HepG2 (cell line): ENCODE results near the gene TM9SF4. TPM values are rescaled to one million over a fixed set of nuclear protein-coding genes. Genes with fewer than 3 reads are reported as not detected.

ENCODE experiments used
- ATAC-seq: fragments of 200-7000 bp; cut with Tn5 transposase; 3 replicates; pipeline ENCODE4 v1.9.1; 2020; ENCODE audit warnings: mild to moderate bottlenecking, moderate library complexity
- BruUV-seq: library from RNA; stranded (reverse); fragments of 400-500 nt; replicated peaks from 2 replicates; lab custom pipeline; 2021; lab: Mats Ljungman, UMichigan
- CTCF ChIA-PET: fragments of 300-600 bp; formaldehyde crosslinking; extraction: SDS; loops from one replicate; lab custom pipeline; 2021; ENCODE audit warnings: low total read pairs, inconsistent platforms, low intra/inter-chr PET ratio; lab: Yijun Ruan, JAX
- POLR2A ChIA-PET: fragments of 350-600 bp; sonication (Branson Sonifier 250); formaldehyde crosslinking; loops from one replicate; lab custom pipeline; 2020; ENCODE audit warnings: antibody characterized with exemption, inconsistent platforms; lab: Yijun Ruan, JAX
- DNase-seq: peaks from one replicate; pipeline ENCODE4 v3.0.0-alpha.2; 2015; ENCODE audit warnings: low spot score
- FAIRE-seq: peaks from 3 replicates; lab custom pipeline; 2011; peaks lifted over from hg19 to GRCh38; lab: Jason Lieb, UNC
- H2AFZ ChIP-seq: one replicate; pipeline ENCODE4 v1.6.1; 2011; ENCODE audit warnings: low read length, inconsistent platforms
- H3K27ac ChIP-seq: fragments of 300-600 bp; 3 replicates; pipeline ENCODE4 v1.8.0; 2011; ENCODE audit warnings: mixed run types, mild to moderate bottlenecking, mixed read lengths, low read length, inconsistent platforms; ENCODE audit not compliant: insufficient read depth; ENCODE audit errors: extremely low read length
- H3K27me3 ChIP-seq, 2 experiments: fragments of 200-600 bp in 1 of 2; 2 replicates in 1 of 2; 3 replicates in 1 of 2; pipeline versions ENCODE4 v1.6.0 to v1.8.0; 2011; ENCODE audit warnings: low read length in 2 of 2, mild to moderate bottlenecking in 2 of 2, moderate library complexity in 2 of 2, inconsistent platforms in 1 of 2; ENCODE audit not compliant: insufficient read depth in 2 of 2, control insufficient read depth in 1 of 2
- H3K36me3 ChIP-seq, 2 experiments: fragments of 200-600 bp in 1 of 2; replicated peaks in 1 of 2; 2 replicates in 1 of 2; 3 replicates in 1 of 2; pipeline versions ENCODE4 v1.5.1 to v1.8.0; 2011; ENCODE audit warnings: low read length in 2 of 2, inconsistent platforms in 1 of 2; ENCODE audit not compliant: insufficient read depth in 2 of 2, control insufficient read depth in 1 of 2
- H3K4me1 ChIP-seq: 2 replicates; pipeline ENCODE4 v1.5.1; 2012; ENCODE audit warnings: low read length, inconsistent platforms; ENCODE audit not compliant: insufficient read depth
- H3K4me2 ChIP-seq: 2 replicates; pipeline ENCODE4 v1.6.0; 2011; ENCODE audit warnings: low read depth, low read length, inconsistent platforms
- H3K4me3 ChIP-seq, 3 experiments: fragments of 200-600 bp in 1 of 3; sonication (generic), shearing (Covaris generic) in 1 of 3; replicated peaks in 1 of 3; 2 replicates each; pipeline ENCODE4 v1.5.1; 2011 to 2016; ENCODE audit warnings: low read length in 3 of 3, inconsistent platforms in 2 of 3, low read depth in 2 of 3, mild to moderate bottlenecking in 2 of 3, control low read depth in 1 of 3, mixed read lengths in 1 of 3; ENCODE audit not compliant: insufficient read depth in 1 of 3
- H3K79me2 ChIP-seq: one replicate; pipeline ENCODE4 v1.6.1; 2011; ENCODE audit warnings: low read length, inconsistent platforms; ENCODE audit not compliant: insufficient read depth
- H3K9ac ChIP-seq: 2 replicates; pipeline ENCODE4 v1.6.0; 2011; ENCODE audit warnings: mild to moderate bottlenecking, low read depth, low read length, inconsistent platforms; ENCODE audit not compliant: insufficient read depth
- H3K9me3 ChIP-seq: 2 replicates; pipeline ENCODE4 v1.5.1; 2012; ENCODE audit warnings: mild to moderate bottlenecking, low read length
- H4K20me1 ChIP-seq: 2 replicates; pipeline ENCODE4 v1.6.0; 2011; ENCODE audit warnings: inconsistent platforms, mild to moderate bottlenecking, low read length, moderate library complexity; ENCODE audit not compliant: insufficient read depth
- DR1 ChIP-seq: sonication (generic); formaldehyde crosslinking; IDR thresholded peaks from 2 replicates; pipeline ENCODE4 v1.8.0; 2021; ENCODE audit warnings: mild to moderate bottlenecking, missing genetic modification reagents, inconsistent platforms
- ERF ChIP-seq: IDR thresholded peaks from 2 replicates; pipeline ENCODE4 v1.6.1; 2018; ENCODE audit warnings: missing biosample characterization, missing genetic modification reagents
- GABPA ChIP-seq, 2 experiments: IDR thresholded peaks; 2 replicates each; pipeline ENCODE4 v1.6.1; 2011 to 2016; ENCODE audit warnings: low read depth in 2 of 2, low read length in 1 of 2, missing biosample characterization in 1 of 2, missing genetic modification characterization in 1 of 2
- MAFK ChIP-seq, 2 experiments: IDR thresholded peaks in 1 of 2; conservative IDR thresholded peaks in 1 of 2; 2 replicates each; pipeline ENCODE4 v1.6.1; 2011; ENCODE audit warnings: improper control_type of control experiment in 2 of 2, low read length in 2 of 2
- PTBP1 ChIP-seq: fragments of 200-400 bp; formaldehyde crosslinking; IDR thresholded peaks from 2 replicates; pipeline ENCODE4 v1.6.1; 2018; ENCODE audit warnings: low read length, low read depth; ENCODE audit not compliant: poor library complexity, severe bottlenecking
- RBM22 ChIP-seq: fragments of 200-400 bp; formaldehyde crosslinking; optimal IDR thresholded peaks from 2 replicates; pipeline ENCODE3; 2017; ENCODE audit warnings: mild to moderate bottlenecking, low read length, moderate library complexity
- RXRA ChIP-seq: sonication (generic); formaldehyde crosslinking; IDR thresholded peaks from 2 replicates; pipeline ENCODE4 v1.5.1; 2020; ENCODE audit warnings: missing genetic modification reagents
- SMAD3 ChIP-seq: sonication (generic); formaldehyde crosslinking; IDR thresholded peaks from 2 replicates; pipeline ENCODE4 v1.4.0; 2020; ENCODE audit warnings: missing genetic modification reagents
- THYN1 ChIP-seq: sonication (generic); formaldehyde crosslinking; IDR thresholded peaks from 2 replicates; pipeline ENCODE4 v1.8.1; 2023; ENCODE audit warnings: low read depth, mild to moderate bottlenecking, moderate library complexity, missing genetic modification reagents, borderline replicate concordance
- TMF1 ChIP-seq: sonication (generic); formaldehyde crosslinking; IDR thresholded peaks from 2 replicates; pipeline ENCODE4 v1.8.1; 2022; ENCODE audit warnings: low read depth, missing genetic modification reagents
- ZNF136 ChIP-seq: sonication (generic); formaldehyde crosslinking; IDR thresholded peaks from 2 replicates; pipeline ENCODE4 v1.8.1; 2022; ENCODE audit warnings: low read depth, mild to moderate bottlenecking, moderate library complexity, missing genetic modification reagents
- ZNF331 ChIP-seq: sonication (generic); formaldehyde crosslinking; IDR thresholded peaks from 2 replicates; pipeline ENCODE4 v1.4.0; 2020; ENCODE audit warnings: missing genetic modification reagents
- ZNF737 ChIP-seq: sonication (generic); formaldehyde crosslinking; IDR thresholded peaks from 2 replicates; pipeline ENCODE4 v1.5.0; 2020; ENCODE audit warnings: missing genetic modification reagents, mild to moderate bottlenecking, borderline replicate concordance
- ZNF780A ChIP-seq: sonication (generic); formaldehyde crosslinking; IDR thresholded peaks from 2 replicates; pipeline ENCODE4 v1.8.0; 2022; ENCODE audit warnings: mild to moderate bottlenecking, missing genetic modification reagents, moderate library complexity
- WGBS: methylation state at CpG from one replicate; pipeline ENCODE4 v1.1.6; 2017; ENCODE audit warnings: low lambda C conversion rate; 5-methylcytosine and 5-hydroxymethylcytosine counted together
- in situ Hi-C: cut with HindIII; loops from 2 replicates; pipeline ENCODE4 v1.10.0; 2017; ENCODE audit warnings: low pct_unique_long_range_greater_than_20kb; ENCODE audit not compliant: extremely low pct_ligation_motif_present
- intact Hi-C: fragments of 100-400 bp; cut with micrococcal nuclease; formaldehyde crosslinking; loops from one replicate; pipeline ENCODE4 v1.10.0; 2022; ENCODE audit not compliant: unreplicated experiment
- polyA plus RNA-seq, 8 experiments: library from polyadenylated mRNA; depleted of rRNA in 3 of 8; stranded (reverse) in 7 of 8; unstranded in 1 of 8; fragments of >200 nt; fragmentation: Illumina TruSeq in 4 of 8; extraction: Trizol in 4 of 8; gene quantifications; 2 replicates each; pipeline versions ENCODE4 v1.2.1 to v1.2.3, GENCODE V29; 2011 to 2016; ENCODE audit warnings: low read depth in 4 of 8, missing spikeins in 1 of 8, mixed read lengths in 1 of 8; ENCODE audit not compliant: insufficient read depth in 1 of 8
- total RNA-seq, 5 experiments: library from RNA; depleted of rRNA; stranded (reverse); fragments of >200 nt; fragmentation: Illumina TruSeq; extraction: Trizol; gene quantifications; 2 replicates each; pipeline ENCODE4 v1.2.3, GENCODE V29; 2016; ENCODE audit warnings: low read depth in 1 of 5
- TF ChIP-seq, protein P1 (sequence below): IDR thresholded peaks from 2 replicates; pipeline ENCODE4 v1.6.1; 2016; ENCODE audit warnings: low read depth, control low read depth
- TF ChIP-seq, protein P2 (sequence below): sonication (generic); formaldehyde crosslinking; IDR thresholded peaks from 2 replicates; pipeline ENCODE4 v1.5.0; 2020; ENCODE audit warnings: missing genetic modification reagents
- TF ChIP-seq, protein P3 (sequence below): sonication (generic); formaldehyde crosslinking; IDR thresholded peaks from 2 replicates; pipeline ENCODE4 v1.5.0; 2020; ENCODE audit warnings: missing genetic modification reagents
- TF ChIP-seq, protein P4 (sequence below): IDR thresholded peaks from 2 replicates; pipeline ENCODE4 v1.6.1; 2016; ENCODE audit warnings: missing genetic modification reagents, missing compliant biosample characterization

TM9SF4 gene
- total and polyA plus RNA-seq, 2 of the 13 experiments (the other 11 are each of a cell fraction or from before 2014, with no cell fraction given) = 53.5 to 171 TPM

DNA sequence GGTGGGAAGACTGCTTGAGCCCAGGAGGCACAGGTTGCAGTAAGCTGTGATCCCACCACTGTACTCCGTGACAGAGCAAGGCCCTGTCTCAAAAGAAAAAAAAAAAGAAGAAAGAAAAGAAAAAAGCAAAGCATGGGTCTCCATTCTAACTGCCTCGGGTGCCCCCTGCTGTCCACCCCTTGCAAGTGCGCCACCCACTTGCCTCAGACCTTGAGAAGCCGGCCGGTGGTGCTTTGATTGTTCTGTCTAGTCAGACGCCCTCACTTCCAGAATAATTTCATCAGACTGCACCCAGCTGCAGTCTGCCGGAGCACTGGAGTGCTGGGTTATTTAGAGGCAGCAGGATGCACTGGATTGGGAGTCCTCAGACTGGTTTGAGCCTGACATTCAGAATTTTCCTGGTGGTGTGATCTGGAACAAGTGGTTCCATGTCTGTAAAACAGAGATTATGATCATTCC lies 17.6 kb upstream of the TM9SF4 start:
- no peak overlapping the region for H3K4me3 ChIP-seq
- DNase-seq (peak; percentile 82), ATAC-seq (peak; percentile 88), FAIRE-seq (peak; percentile 97)
- no peak overlapping the region for H3K9ac ChIP-seq
- no peaks in the 10 kb centered on the region for H3K36me3 ChIP-seq
- no peak overlapping the region for H3K4me2 ChIP-seq
- ChIA-PET CTCF (interaction anchor here (1.1 to 1.3 kb wide), 3 partner anchors 60 to 269 kb away, joined by 4 to 9 read pairs (median 7); no protein-coding TSS in a partner anchor), POLR2A (interaction anchor here (1.1 kb wide), 1 partner anchor 18 kb away, joined by 5 read pairs; the partner anchor contains the start of gene TM9SF4)
- no peaks in the 10 kb centered on the region for H3K9me3 ChIP-seq
- H3K27me3 ChIP-seq = peaks cover 7 to 32% of the 10 kb centered on the region in 2 experiments; a peak in 4 of 5 replicates
- H3K4me1 ChIP-seq = 0 out of 2 replicates have a peak, but pooled peaks cover 4% of the 10 kb centered on the region
- intact Hi-C loops (loop anchor here (1.0 to 5.0 kb wide), 2 partner anchors 60 to 270 kb away; no protein-coding TSS in a partner anchor), in situ Hi-C loops (loop anchor here (10.0 kb wide), 1 partner anchor 267 kb away; no protein-coding TSS in a partner anchor)
- under 1% methylated on average over 7 of the region's 7 CpGs for WGBS
- H4K20me1 ChIP-seq = no peaks in the 10 kb centered on the region
- no TSS peak for BruUV-seq
- no peak overlapping the region for H3K27ac ChIP-seq
- no peaks in the 10 kb centered on the region for H3K79me2 ChIP-seq
- no peak overlapping the region for H2AFZ ChIP-seq
- TF ChIP-seq THYN1 (CRISPR knock-in tag) (no peak), ZNF780A (CRISPR knock-in tag) (no peak), TMF1 (CRISPR knock-in tag) (no peak), RXRA (no peak), PTBP1 (peak; percentile 64), SMAD3 (CRISPR knock-in tag) (0 out of 2 replicates have a peak, but pooled peaks have one; percentile 46), ZNF136 (CRISPR knock-in tag) (no peak), MAFK (conservative IDR thresholded peaks at IDR 0.05 in 1 of 2, IDR thresholded peaks at IDR 0.05 in 1 of 2; ENCODE audit: low read length in 2 of 2) (0 out of 4 replicates have a peak, but pooled peaks of 1 of the 2 experiments have one; percentile 4), RBM22 (no peak), ZNF331 (CRISPR knock-in tag) (no peak; the same call in 1 of the 2 replicates), ZNF737 (CRISPR knock-in tag) (no peak), ERF (0 out of 2 replicates have a peak, but pooled peaks have one; percentile 40), DR1 (CRISPR knock-in tag) (no peak), GABPA (IDR thresholded peaks at IDR 0.05; ENCODE audit: low read depth, low read length) (no peak), GABPA (CRISPR knock-in tag; IDR thresholded peaks at IDR 0.05; ENCODE audit: low read depth) (no peak)
- TF ChIP-seq, protein P1, sequence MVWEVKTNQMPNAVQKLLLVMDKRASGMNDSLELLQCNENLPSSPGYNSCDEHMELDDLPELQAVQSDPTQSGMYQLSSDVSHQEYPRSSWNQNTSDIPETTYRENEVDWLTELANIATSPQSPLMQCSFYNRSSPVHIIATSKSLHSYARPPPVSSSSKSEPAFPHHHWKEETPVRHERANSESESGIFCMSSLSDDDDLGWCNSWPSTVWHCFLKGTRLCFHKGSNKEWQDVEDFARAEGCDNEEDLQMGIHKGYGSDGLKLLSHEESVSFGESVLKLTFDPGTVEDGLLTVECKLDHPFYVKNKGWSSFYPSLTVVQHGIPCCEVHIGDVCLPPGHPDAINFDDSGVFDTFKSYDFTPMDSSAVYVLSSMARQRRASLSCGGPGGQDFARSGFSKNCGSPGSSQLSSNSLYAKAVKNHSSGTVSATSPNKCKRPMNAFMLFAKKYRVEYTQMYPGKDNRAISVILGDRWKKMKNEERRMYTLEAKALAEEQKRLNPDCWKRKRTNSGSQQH (CRISPR knock-in tag) = 0 out of 2 replicates have a peak, but pooled peaks have one; percentile 47
- TF ChIP-seq, protein P2, sequence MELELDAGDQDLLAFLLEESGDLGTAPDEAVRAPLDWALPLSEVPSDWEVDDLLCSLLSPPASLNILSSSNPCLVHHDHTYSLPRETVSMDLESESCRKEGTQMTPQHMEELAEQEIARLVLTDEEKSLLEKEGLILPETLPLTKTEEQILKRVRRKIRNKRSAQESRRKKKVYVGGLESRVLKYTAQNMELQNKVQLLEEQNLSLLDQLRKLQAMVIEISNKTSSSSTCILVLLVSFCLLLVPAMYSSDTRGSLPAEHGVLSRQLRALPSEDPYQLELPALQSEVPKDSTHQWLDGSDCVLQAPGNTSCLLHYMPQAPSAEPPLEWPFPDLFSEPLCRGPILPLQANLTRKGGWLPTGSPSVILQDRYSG (CRISPR knock-in tag) = 0 out of 2 replicates have a peak, but pooled peaks have one; percentile 67
- TF ChIP-seq, protein P3, sequence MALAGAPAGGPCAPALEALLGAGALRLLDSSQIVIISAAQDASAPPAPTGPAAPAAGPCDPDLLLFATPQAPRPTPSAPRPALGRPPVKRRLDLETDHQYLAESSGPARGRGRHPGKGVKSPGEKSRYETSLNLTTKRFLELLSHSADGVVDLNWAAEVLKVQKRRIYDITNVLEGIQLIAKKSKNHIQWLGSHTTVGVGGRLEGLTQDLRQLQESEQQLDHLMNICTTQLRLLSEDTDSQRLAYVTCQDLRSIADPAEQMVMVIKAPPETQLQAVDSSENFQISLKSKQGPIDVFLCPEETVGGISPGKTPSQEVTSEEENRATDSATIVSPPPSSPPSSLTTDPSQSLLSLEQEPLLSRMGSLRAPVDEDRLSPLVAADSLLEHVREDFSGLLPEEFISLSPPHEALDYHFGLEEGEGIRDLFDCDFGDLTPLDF (CRISPR knock-in tag) = 0 out of 2 replicates have a peak, but pooled peaks have one; percentile 50
- TF ChIP-seq, protein P4, sequence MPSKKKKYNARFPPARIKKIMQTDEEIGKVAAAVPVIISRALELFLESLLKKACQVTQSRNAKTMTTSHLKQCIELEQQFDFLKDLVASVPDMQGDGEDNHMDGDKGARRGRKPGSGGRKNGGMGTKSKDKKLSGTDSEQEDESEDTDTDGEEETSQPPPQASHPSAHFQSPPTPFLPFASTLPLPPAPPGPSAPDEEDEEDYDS (CRISPR knock-in tag) = 0 out of 2 replicates have a peak, but pooled peaks have one; percentile 17
